ENCODE data around the gene AGAP3. TPM values are rescaled to one million over a fixed set of nuclear protein-coding genes. Genes with fewer than 3 reads are reported as not detected.
"Not testable (repeated sequence)": the region's sequence is repeated elsewhere in the genome, so short reads cannot be mapped to it uniquely, and the experiment has no call there.

Gene AGAP3
- polyA plus RNA-seq, 1 donor (not counting 4 experiments of a cell fraction or from before 2014, with no cell fraction given), result 64.3 TPM

DNA sequence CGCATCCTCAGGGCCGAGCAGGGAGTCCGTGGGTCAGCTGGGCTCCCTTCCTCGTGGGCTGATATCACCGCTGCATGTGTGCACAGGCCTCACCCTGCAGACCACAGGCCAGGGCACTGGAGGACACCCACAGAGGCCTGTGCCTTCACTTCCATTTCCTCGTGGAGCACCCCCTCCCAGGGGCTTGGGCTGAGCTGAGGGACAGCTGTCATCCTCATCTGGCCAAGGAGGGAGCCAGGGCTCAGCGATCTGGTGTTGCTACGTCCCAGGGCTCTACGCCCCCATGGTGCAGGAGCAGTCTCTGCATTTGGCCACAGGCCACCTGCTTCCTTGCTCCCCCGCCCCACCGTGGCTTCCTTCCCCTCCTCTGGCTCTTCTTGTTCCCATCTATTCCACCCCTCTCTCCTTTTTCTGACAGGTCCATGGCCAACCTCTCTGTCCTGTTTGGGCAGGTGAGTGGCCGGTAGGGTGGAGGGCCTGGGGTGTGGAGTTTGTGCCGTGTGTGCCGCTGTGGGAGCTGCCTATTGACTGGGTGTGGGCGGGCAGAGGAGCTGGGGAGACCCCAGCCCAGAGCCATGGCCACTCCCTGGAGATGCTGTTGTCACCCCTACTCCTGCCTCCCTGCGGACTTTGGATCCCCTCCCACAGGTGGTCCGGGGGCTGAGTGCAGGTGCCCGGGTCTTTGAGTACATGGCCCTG lies 46.3 kb upstream of the AGAP3 start:
- H3K9me1 ChIP-seq (ENCODE audit: control insufficient read depth, extremely low read depth, insufficient read depth, low read length), result no peaks in the 10 kb centered on the region
- dilution Hi-C loops (cut with MboI; ENCODE audit: extremely low pct_ligation_motif_present, low sequenced_read_pairs), result no loop called here
- H3K79me2 ChIP-seq (ENCODE audit: control insufficient read depth, insufficient read depth, low read length), result no peaks in the 10 kb centered on the region
- no peaks in the 10 kb centered on the region for H3K9me3 ChIP-seq (ENCODE audit: control insufficient read depth, low read depth, low read length)
- no peak for TF ChIP-seq EZH2 (IDR thresholded peaks at IDR 0.05; ENCODE audit: low read length)
- TF ChIP-seq, protein P1, sequence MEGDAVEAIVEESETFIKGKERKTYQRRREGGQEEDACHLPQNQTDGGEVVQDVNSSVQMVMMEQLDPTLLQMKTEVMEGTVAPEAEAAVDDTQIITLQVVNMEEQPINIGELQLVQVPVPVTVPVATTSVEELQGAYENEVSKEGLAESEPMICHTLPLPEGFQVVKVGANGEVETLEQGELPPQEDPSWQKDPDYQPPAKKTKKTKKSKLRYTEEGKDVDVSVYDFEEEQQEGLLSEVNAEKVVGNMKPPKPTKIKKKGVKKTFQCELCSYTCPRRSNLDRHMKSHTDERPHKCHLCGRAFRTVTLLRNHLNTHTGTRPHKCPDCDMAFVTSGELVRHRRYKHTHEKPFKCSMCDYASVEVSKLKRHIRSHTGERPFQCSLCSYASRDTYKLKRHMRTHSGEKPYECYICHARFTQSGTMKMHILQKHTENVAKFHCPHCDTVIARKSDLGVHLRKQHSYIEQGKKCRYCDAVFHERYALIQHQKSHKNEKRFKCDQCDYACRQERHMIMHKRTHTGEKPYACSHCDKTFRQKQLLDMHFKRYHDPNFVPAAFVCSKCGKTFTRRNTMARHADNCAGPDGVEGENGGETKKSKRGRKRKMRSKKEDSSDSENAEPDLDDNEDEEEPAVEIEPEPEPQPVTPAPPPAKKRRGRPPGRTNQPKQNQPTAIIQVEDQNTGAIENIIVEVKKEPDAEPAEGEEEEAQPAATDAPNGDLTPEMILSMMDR (optimal IDR thresholded peaks at IDR 0.05 in 1 of 3, IDR thresholded peaks at IDR 0.05 in 1 of 3, conservative IDR thresholded peaks at IDR 0.05 in 1 of 3; ENCODE audit: extremely low read depth in 1 of 3, insufficient read depth in 2 of 3, low read length in 3 of 3), result no peak
- H2AFZ ChIP-seq (ENCODE audit: control insufficient read depth, low read length), result no peak overlapping the region
- H3K4me2 ChIP-seq (ENCODE audit: control insufficient read depth, extremely low read depth, insufficient read depth, low read depth, low read length), result no peak overlapping the region
- no peak overlapping the region for H3K4me3 ChIP-seq (ENCODE audit: control insufficient read depth in 2 of 3, extremely low read depth in 1 of 3, insufficient read depth in 2 of 3, low read depth in 1 of 3, low read length in 3 of 3)
- no peaks in the 10 kb centered on the region for H3K27me3 ChIP-seq (ENCODE audit: control insufficient read depth, extremely low read depth, insufficient read depth, low read length)
- peaks cover 8% of the 10 kb centered on the region for H3K4me1 ChIP-seq (ENCODE audit: control insufficient read depth, extremely low read depth, insufficient read depth, low read length)
- H3K36me3 ChIP-seq (ENCODE audit: control insufficient read depth in 2 of 2, extremely low read depth in 1 of 2, insufficient read depth in 2 of 2, low read length in 2 of 2), result peaks cover 22 to 33% of the 10 kb centered on the region in 2 experiments
- DNase-seq (ENCODE audit: low read depth, low spot score) (no peak), FAIRE-seq (no peak)
- H3K9ac ChIP-seq (ENCODE audit: control insufficient read depth, extremely low read depth, insufficient read depth, low read length), result no peak overlapping the region
- no peak overlapping the region for H3K27ac ChIP-seq (ENCODE audit: control insufficient read depth, insufficient read depth, low read length)
- no peaks in the 10 kb centered on the region for H4K20me1 ChIP-seq (ENCODE audit: control insufficient read depth, extremely low read depth, insufficient read depth, low read length)

GRCh38 chr7:151040616-151041375 lies 45.5 kb upstream of the AGAP3 start:
- TF ChIP-seq, protein P1 (optimal IDR thresholded peaks at IDR 0.05 in 1 of 3, IDR thresholded peaks at IDR 0.05 in 1 of 3, conservative IDR thresholded peaks at IDR 0.05 in 1 of 3; ENCODE audit: extremely low read depth in 1 of 3, insufficient read depth in 2 of 3, low read length in 3 of 3), result no peak
- TF ChIP-seq EZH2 (IDR thresholded peaks at IDR 0.05; ENCODE audit: low read length), result no peak
- Histone ChIP-seq H3K79me2 (ENCODE audit: control insufficient read depth, insufficient read depth, low read length) (no peaks in the 10 kb centered on the region), H3K27me3 (ENCODE audit: control insufficient read depth, extremely low read depth, insufficient read depth, low read length) (no peaks in the 10 kb centered on the region), H3K4me3 (ENCODE audit: control insufficient read depth in 2 of 3, extremely low read depth in 1 of 3, insufficient read depth in 2 of 3, low read depth in 1 of 3, low read length in 3 of 3) (no peak overlapping the region), H3K4me1 (ENCODE audit: control insufficient read depth, extremely low read depth, insufficient read depth, low read length) (peaks cover 8% of the 10 kb centered on the region), H3K9me3 (ENCODE audit: control insufficient read depth, low read depth, low read length) (no peaks in the 10 kb centered on the region), H3K4me2 (ENCODE audit: control insufficient read depth, extremely low read depth, insufficient read depth, low read depth, low read length) (no peak overlapping the region), H3K36me3 (ENCODE audit: control insufficient read depth in 2 of 2, extremely low read depth in 1 of 2, insufficient read depth in 2 of 2, low read length in 2 of 2) (peaks cover 16 to 32% of the 10 kb centered on the region in 2 experiments), H2AFZ (ENCODE audit: control insufficient read depth, low read length) (no peak overlapping the region), H4K20me1 (ENCODE audit: control insufficient read depth, extremely low read depth, insufficient read depth, low read length) (no peaks in the 10 kb centered on the region), H3K9ac (ENCODE audit: control insufficient read depth, extremely low read depth, insufficient read depth, low read length) (no peak overlapping the region), H3K27ac (ENCODE audit: control insufficient read depth, insufficient read depth, low read length) (no peak overlapping the region), H3K9me1 (ENCODE audit: control insufficient read depth, extremely low read depth, insufficient read depth, low read length) (no peaks in the 10 kb centered on the region)
- no peak for FAIRE-seq
- no peak for DNase-seq (ENCODE audit: low read depth, low spot score)
- dilution Hi-C loops (cut with MboI; ENCODE audit: extremely low pct_ligation_motif_present, low sequenced_read_pairs), result no loop called here

DNA sequence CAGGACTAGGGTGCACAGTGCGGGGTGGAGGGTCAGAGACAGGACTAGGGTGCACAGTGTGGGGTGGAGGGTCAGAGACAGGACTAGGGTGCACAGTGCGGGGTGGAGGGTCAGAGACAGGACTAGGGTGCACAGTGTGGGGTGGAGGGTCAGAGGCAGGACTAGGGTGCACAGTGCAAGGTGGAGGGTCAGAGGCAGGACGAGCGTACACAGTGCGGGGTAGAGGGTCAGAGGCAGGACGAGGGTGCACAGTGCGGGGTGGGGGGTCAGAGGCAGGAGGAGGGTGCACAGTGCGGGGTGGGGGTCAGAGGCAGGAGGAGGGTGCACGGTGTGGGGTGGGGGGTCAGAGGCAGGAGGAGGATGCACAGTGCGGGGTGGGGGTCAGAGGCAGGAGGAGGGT lies 42.8 kb upstream of the AGAP3 start:
- peaks cover 5 to 19% of the 10 kb centered on the region in 2 experiments for H3K36me3 ChIP-seq (ENCODE audit: control insufficient read depth in 2 of 2, extremely low read depth in 1 of 2, insufficient read depth in 2 of 2, low read length in 2 of 2)
- H3K4me3 ChIP-seq (ENCODE audit: control insufficient read depth in 2 of 3, extremely low read depth in 1 of 3, insufficient read depth in 2 of 3, low read depth in 1 of 3, low read length in 3 of 3); H4K20me1 ChIP-seq (ENCODE audit: control insufficient read depth, extremely low read depth, insufficient read depth, low read length); H3K4me2 ChIP-seq (ENCODE audit: control insufficient read depth, extremely low read depth, insufficient read depth, low read depth, low read length); H3K27ac ChIP-seq (ENCODE audit: control insufficient read depth, insufficient read depth, low read length); dilution Hi-C loops (cut with MboI; ENCODE audit: extremely low pct_ligation_motif_present, low sequenced_read_pairs); H3K9me3 ChIP-seq (ENCODE audit: control insufficient read depth, low read depth, low read length); H3K27me3 ChIP-seq (ENCODE audit: control insufficient read depth, extremely low read depth, insufficient read depth, low read length); H3K9me1 ChIP-seq (ENCODE audit: control insufficient read depth, extremely low read depth, insufficient read depth, low read length); H3K9ac ChIP-seq (ENCODE audit: control insufficient read depth, extremely low read depth, insufficient read depth, low read length); H2AFZ ChIP-seq (ENCODE audit: control insufficient read depth, low read length); FAIRE-seq; H3K79me2 ChIP-seq (ENCODE audit: control insufficient read depth, insufficient read depth, low read length); DNase-seq (ENCODE audit: low read depth, low spot score): not testable (repeated sequence)
- peaks cover 11% of the 10 kb centered on the region for H3K4me1 ChIP-seq (ENCODE audit: control insufficient read depth, extremely low read depth, insufficient read depth, low read length)
